H1 (cell line): ENCODE results near the gene CEP97.

Experiments
- BCL11A ChIP-seq, 2 experiments: IDR thresholded peaks; one replicate each; pipeline ENCODE4 v1.6.1; 2011; ENCODE audit warnings: low read depth in 2 of 2, low read length in 2 of 2, mild to moderate bottlenecking in 2 of 2
- GABPA ChIP-seq: IDR thresholded peaks from 2 replicates; pipeline ENCODE4 v1.6.1; 2011; ENCODE audit warnings: mild to moderate bottlenecking, low read length, moderate library complexity, borderline replicate concordance; ENCODE audit not compliant: insufficient read depth
- GTF2F1 ChIP-seq: IDR thresholded peaks from 2 replicates; pipeline ENCODE4 v1.6.1; 2012; ENCODE audit warnings: low read depth, low read length, improper control_type of control experiment, borderline replicate concordance
- JUND ChIP-seq: IDR thresholded peaks from 2 replicates; pipeline ENCODE4 v1.6.1; 2011; ENCODE audit warnings: mild to moderate bottlenecking, improper control_type of control experiment, low read length
- POLR2A ChIP-seq, 2 experiments: IDR thresholded peaks; 1 replicate in 1 of 2; 2 replicates in 1 of 2; pipeline ENCODE4 v1.6.1; 2011; ENCODE audit warnings: low read depth in 2 of 2, low read length in 2 of 2, mild to moderate bottlenecking in 2 of 2; ENCODE audit errors: control extremely low read depth in 1 of 2
- SRF ChIP-seq: IDR thresholded peaks from 2 replicates; pipeline ENCODE4 v1.6.1; 2011; ENCODE audit warnings: mild to moderate bottlenecking, low read depth, low read length, moderate library complexity
- SUZ12 ChIP-seq: fragments of 200-600 bp; sonication (generic); IDR thresholded peaks from 2 replicates; pipeline ENCODE4 v1.6.1; 2012; ENCODE audit warnings: mild to moderate bottlenecking, inconsistent platforms, low read length, moderate library complexity, mixed read lengths
- TCF12 ChIP-seq: IDR thresholded peaks from 2 replicates; pipeline ENCODE4 v1.6.1; 2011; ENCODE audit warnings: low read depth, mild to moderate bottlenecking, low read length
- YY1 ChIP-seq: IDR thresholded peaks from 2 replicates; pipeline ENCODE4 v1.6.1; 2011; ENCODE audit warnings: low read depth, mild to moderate bottlenecking, low read length
- TF ChIP-seq, protein P1 (sequence below), 3 experiments: IDR thresholded peaks; 1 replicate in 2 of 3; 2 replicates in 1 of 3; pipeline versions ENCODE4 v1.5.1 to v1.6.1; 2011; ENCODE audit warnings: low read length in 3 of 3, mild to moderate bottlenecking in 3 of 3, inconsistent platforms in 2 of 3, low read depth in 1 of 3, moderate library complexity in 1 of 3; ENCODE audit not compliant: insufficient read depth in 1 of 3; ENCODE audit errors: control extremely low read depth in 1 of 3

GRCh38 chr3:101718455-101718854, 6.0 kb upstream of the CEP97 start:
- TF ChIP-seq, protein P1, sequence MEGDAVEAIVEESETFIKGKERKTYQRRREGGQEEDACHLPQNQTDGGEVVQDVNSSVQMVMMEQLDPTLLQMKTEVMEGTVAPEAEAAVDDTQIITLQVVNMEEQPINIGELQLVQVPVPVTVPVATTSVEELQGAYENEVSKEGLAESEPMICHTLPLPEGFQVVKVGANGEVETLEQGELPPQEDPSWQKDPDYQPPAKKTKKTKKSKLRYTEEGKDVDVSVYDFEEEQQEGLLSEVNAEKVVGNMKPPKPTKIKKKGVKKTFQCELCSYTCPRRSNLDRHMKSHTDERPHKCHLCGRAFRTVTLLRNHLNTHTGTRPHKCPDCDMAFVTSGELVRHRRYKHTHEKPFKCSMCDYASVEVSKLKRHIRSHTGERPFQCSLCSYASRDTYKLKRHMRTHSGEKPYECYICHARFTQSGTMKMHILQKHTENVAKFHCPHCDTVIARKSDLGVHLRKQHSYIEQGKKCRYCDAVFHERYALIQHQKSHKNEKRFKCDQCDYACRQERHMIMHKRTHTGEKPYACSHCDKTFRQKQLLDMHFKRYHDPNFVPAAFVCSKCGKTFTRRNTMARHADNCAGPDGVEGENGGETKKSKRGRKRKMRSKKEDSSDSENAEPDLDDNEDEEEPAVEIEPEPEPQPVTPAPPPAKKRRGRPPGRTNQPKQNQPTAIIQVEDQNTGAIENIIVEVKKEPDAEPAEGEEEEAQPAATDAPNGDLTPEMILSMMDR (IDR thresholded peaks at IDR 0.05; ENCODE audit: control extremely low read depth in 1 of 3, insufficient read depth in 1 of 3, low read depth in 1 of 3, low read length in 3 of 3), result no peak
- TF ChIP-seq BCL11A (IDR thresholded peaks at IDR 0.05; ENCODE audit: low read depth in 2 of 2, low read length in 2 of 2) (no peak), YY1 (no peak), TCF12 (no peak), JUND (no peak), SRF (no peak), GTF2F1 (no peak), GABPA (no peak), SUZ12 (no peak), POLR2A (IDR thresholded peaks at IDR 0.05; ENCODE audit: control extremely low read depth in 1 of 2, low read depth in 2 of 2, low read length in 2 of 2) (no peak)
